Measurements from ENCODE around the gene LIMK2. TPM values are rescaled to one million over a fixed set of nuclear protein-coding genes. Genes with fewer than 3 reads are reported as not detected.
"Not testable (repeated sequence)": the region's sequence is repeated elsewhere in the genome, so short reads cannot be mapped to it uniquely, and the experiment has no call there.

LIMK2 gene
- total and polyA plus RNA-seq, 10 of the 15 experiments (the other 5 are each of a cell fraction or from before 2014, with no cell fraction given) = 2.9 to 40.4 (median 26.7) TPM

DNA sequence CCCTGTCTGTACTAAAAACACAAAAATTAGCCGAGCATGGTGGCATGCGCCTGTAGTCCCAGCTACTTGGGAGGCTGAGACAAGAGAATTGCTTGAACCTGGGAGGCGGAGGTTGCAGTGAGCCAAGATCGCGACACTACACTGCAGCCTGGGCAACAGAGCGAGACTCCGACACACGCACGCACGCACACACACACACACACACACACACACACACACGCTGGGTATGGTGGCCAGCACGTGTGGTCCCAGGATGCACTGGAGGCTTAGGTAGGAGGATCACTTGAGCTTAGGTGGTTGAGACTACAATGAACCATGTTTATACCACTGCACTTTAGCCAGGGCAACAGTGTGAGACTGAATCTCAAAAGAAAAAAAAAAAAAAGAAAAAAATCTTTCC is 33.9 kb downstream of the LIMK2 start:
- H3K27ac ChIP-seq (ENCODE audit: control insufficient read depth, insufficient read depth); in situ Hi-C loops (cut with MboI); H3K9me3 ChIP-seq (replicated peaks; ENCODE audit: control insufficient read depth, insufficient read depth, low read length); H2AFZ ChIP-seq (ENCODE audit: control insufficient read depth, low read depth, low read length); RAD21 ChIA-PET (ENCODE audit: unreplicated experiment); H3K4me1 ChIP-seq (ENCODE audit: control insufficient read depth, insufficient read depth, low read length); H3K27me3 ChIP-seq (replicated peaks in 1 of 2; ENCODE audit: control insufficient read depth in 2 of 2, insufficient read depth in 2 of 2, low read length in 1 of 2); H4K20me1 ChIP-seq (ENCODE audit: control insufficient read depth, insufficient read depth); ATAC-seq; DNase-seq (ENCODE audit: low read depth, low spot score); FAIRE-seq; intact Hi-C loops (cut with micrococcal nuclease; ENCODE audit: unreplicated experiment); H3K9ac ChIP-seq (ENCODE audit: control insufficient read depth, insufficient read depth, low read length); H3K4me2 ChIP-seq (ENCODE audit: control insufficient read depth, insufficient read depth); H3K79me2 ChIP-seq (ENCODE audit: control insufficient read depth, insufficient read depth, low read length); BruUV-seq (replicated peaks); H3K4me3 ChIP-seq: not testable (repeated sequence)
- ChIA-PET SMC1A (ENCODE audit: uncharacterized antibody, unreplicated experiment) (interaction anchor here (1.7 kb wide), 1 partner anchor 11 kb away, joined by 4 read pairs; no protein-coding TSS in a partner anchor), POLR2A (interaction anchor here (0.5 to 0.7 kb wide), 2 partner anchors 10 to 178 kb away, joined by 3 to 5 read pairs; no protein-coding TSS in a partner anchor), CTCF (interaction anchor here (2.2 kb wide), 1 partner anchor 27 kb away, joined by 6 read pairs; no protein-coding TSS in a partner anchor)
- TF ChIP-seq, protein P1, sequence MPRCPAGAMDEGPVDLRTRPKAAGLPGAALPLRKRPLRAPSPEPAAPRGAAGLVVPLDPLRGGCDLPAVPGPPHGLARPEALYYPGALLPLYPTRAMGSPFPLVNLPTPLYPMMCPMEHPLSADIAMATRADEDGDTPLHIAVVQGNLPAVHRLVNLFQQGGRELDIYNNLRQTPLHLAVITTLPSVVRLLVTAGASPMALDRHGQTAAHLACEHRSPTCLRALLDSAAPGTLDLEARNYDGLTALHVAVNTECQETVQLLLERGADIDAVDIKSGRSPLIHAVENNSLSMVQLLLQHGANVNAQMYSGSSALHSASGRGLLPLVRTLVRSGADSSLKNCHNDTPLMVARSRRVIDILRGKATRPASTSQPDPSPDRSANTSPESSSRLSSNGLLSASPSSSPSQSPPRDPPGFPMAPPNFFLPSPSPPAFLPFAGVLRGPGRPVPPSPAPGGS (IDR thresholded peaks at IDR 0.05; ENCODE audit: borderline replicate concordance, insufficient read depth, low read depth, low read length, poor library complexity, severe bottlenecking) = peak; percentile 63
- 98% methylated on average over 7 of the region's 12 CpGs for WGBS (ENCODE audit: insufficient coverage, insufficient replicate concordance, low lambda C conversion rate, missing lambda C conversion rate)
- peaks cover 10 to 17% of the 10 kb centered on the region in 2 experiments; a peak in 3 of 4 replicates for H3K36me3 ChIP-seq (ENCODE audit: control insufficient read depth in 2 of 2, insufficient read depth in 2 of 2, low read length in 1 of 2)

DNA sequence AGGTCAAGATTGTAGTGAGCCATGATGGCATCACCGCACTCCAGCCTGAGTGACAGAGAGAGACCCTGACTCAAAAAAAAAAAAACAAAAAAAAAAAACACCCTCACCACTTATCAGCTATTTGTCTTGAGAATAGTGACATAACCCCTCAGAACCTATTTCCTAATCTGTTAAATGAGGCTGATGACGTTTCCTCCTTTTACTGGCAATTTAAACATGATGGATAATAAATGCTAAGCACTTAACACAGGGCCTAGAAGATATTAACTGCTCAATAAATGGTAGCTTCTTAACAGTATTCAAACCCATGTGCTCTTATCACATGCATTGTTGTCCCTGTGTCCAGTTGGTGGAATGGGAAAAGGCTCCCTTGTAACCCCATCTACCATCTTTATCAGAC is 34.6 kb downstream of the LIMK2 start:
- Histone ChIP-seq H3K27ac (ENCODE audit: control insufficient read depth, insufficient read depth) (no peak overlapping the region), H3K27me3 (replicated peaks in 1 of 2; ENCODE audit: control insufficient read depth in 2 of 2, insufficient read depth in 2 of 2, low read length in 1 of 2) (no peaks in the 10 kb centered on the region), H3K9ac (ENCODE audit: control insufficient read depth, insufficient read depth, low read length) (no peak overlapping the region), H3K79me2 (ENCODE audit: control insufficient read depth, insufficient read depth, low read length) (no peaks in the 10 kb centered on the region; the same call in none of the 2 replicates), H3K9me3 (replicated peaks; ENCODE audit: control insufficient read depth, insufficient read depth, low read length) (no peaks in the 10 kb centered on the region), H3K4me1 (ENCODE audit: control insufficient read depth, insufficient read depth, low read length) (no peaks in the 10 kb centered on the region), H2AFZ (ENCODE audit: control insufficient read depth, low read depth, low read length) (no peak overlapping the region), H3K4me2 (ENCODE audit: control insufficient read depth, insufficient read depth) (no peak overlapping the region), H4K20me1 (ENCODE audit: control insufficient read depth, insufficient read depth) (no peaks in the 10 kb centered on the region; the same call in 1 of the 2 replicates), H3K4me3 (no peak overlapping the region), H3K36me3 (ENCODE audit: control insufficient read depth in 2 of 2, insufficient read depth in 2 of 2, low read length in 1 of 2) (peaks cover 7 to 17% of the 10 kb centered on the region in 2 experiments; a peak in 3 of 4 replicates)
- BruUV-seq (replicated peaks) = no TSS peak
- in situ Hi-C loops (cut with MboI) (no loop called here), intact Hi-C loops (cut with micrococcal nuclease; ENCODE audit: unreplicated experiment) (no loop called here)
- WGBS (ENCODE audit: insufficient coverage, insufficient replicate concordance, low lambda C conversion rate, missing lambda C conversion rate) = 31% methylated on average over 1 of the region's 2 CpGs
- SMC1A ChIA-PET (ENCODE audit: uncharacterized antibody, unreplicated experiment) = interaction anchor here (1.7 kb wide), 1 partner anchor 10 kb away, joined by 4 read pairs; no protein-coding TSS in a partner anchor
- RAD21 ChIA-PET (ENCODE audit: unreplicated experiment) = no interaction called here
- POLR2A ChIA-PET = interaction anchor here (0.5 to 0.7 kb wide), 2 partner anchors 11 to 25 kb away, joined by 3 to 5 read pairs; no protein-coding TSS in a partner anchor
- ATAC-seq (no peak), DNase-seq (ENCODE audit: low read depth, low spot score) (no peak), FAIRE-seq (no peak)
- CTCF ChIA-PET = interaction anchor here (3.0 kb wide), 1 partner anchor 26 kb away, joined by 12 read pairs; no protein-coding TSS in a partner anchor
- TF ChIP-seq GABPA (IDR thresholded peaks at IDR 0.05; ENCODE audit: low read depth) (no peak), MEF2B (IDR thresholded peaks at IDR 0.05; ENCODE audit: partially characterized antibody, poor library complexity, severe bottlenecking) (no peak), NR2F1 (conservative IDR thresholded peaks at IDR 0.05) (no peak), RAD21 (IDR thresholded peaks at IDR 0.05; ENCODE audit: insufficient read depth, low read depth, low read length) (no peak), HDAC2 (IDR thresholded peaks at IDR 0.05) (no peak), ZBED1 (IDR thresholded peaks at IDR 0.05; ENCODE audit: borderline replicate concordance) (no peak), NFXL1 (IDR thresholded peaks at IDR 0.05; ENCODE audit: borderline replicate concordance) (no peak), SMAD1 (IDR thresholded peaks at IDR 0.05; ENCODE audit: low read depth, partially characterized antibody) (no peak), TCF7 (IDR thresholded peaks at IDR 0.05; ENCODE audit: borderline replicate concordance) (no peak)
- TF ChIP-seq, protein P2, sequence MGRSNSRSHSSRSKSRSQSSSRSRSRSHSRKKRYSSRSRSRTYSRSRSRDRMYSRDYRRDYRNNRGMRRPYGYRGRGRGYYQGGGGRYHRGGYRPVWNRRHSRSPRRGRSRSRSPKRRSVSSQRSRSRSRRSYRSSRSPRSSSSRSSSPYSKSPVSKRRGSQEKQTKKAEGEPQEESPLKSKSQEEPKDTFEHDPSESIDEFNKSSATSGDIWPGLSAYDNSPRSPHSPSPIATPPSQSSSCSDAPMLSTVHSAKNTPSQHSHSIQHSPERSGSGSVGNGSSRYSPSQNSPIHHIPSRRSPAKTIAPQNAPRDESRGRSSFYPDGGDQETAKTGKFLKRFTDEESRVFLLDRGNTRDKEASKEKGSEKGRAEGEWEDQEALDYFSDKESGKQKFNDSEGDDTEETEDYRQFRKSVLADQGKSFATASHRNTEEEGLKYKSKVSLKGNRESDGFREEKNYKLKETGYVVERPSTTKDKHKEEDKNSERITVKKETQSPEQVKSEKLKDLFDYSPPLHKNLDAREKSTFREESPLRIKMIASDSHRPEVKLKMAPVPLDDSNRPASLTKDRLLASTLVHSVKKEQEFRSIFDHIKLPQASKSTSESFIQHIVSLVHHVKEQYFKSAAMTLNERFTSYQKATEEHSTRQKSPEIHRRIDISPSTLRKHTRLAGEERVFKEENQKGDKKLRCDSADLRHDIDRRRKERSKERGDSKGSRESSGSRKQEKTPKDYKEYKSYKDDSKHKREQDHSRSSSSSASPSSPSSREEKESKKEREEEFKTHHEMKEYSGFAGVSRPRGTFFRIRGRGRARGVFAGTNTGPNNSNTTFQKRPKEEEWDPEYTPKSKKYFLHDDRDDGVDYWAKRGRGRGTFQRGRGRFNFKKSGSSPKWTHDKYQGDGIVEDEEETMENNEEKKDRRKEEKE (IDR thresholded peaks at IDR 0.05) = no peak
- TF ChIP-seq, protein P3, sequence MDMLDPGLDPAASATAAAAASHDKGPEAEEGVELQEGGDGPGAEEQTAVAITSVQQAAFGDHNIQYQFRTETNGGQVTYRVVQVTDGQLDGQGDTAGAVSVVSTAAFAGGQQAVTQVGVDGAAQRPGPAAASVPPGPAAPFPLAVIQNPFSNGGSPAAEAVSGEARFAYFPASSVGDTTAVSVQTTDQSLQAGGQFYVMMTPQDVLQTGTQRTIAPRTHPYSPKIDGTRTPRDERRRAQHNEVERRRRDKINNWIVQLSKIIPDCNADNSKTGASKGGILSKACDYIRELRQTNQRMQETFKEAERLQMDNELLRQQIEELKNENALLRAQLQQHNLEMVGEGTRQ (IDR thresholded peaks at IDR 0.05; ENCODE audit: borderline replicate concordance, low read depth, low read length) = no peak

Data from GM12878 (cell line).